NOMO-1 treated with dmso at 0.1 percent for 144 hours (cell line): ENCODE results near the gene METRN.
"Not testable (repeated sequence)": the region's sequence is repeated elsewhere in the genome, so short reads cannot be mapped to it uniquely, and the experiment has no call there.

Experiments used
- DNase-seq: peaks from one replicate; lab custom pipeline; 2025; ENCODE audit not compliant: unreplicated experiment; lab: John Stamatoyannopoulos, UW

Gene METRN

GRCh38 chr16:691242-691641 lies 23.7 kb upstream of the METRN start:
- DNase-seq, result not testable (repeated sequence)

DNA sequence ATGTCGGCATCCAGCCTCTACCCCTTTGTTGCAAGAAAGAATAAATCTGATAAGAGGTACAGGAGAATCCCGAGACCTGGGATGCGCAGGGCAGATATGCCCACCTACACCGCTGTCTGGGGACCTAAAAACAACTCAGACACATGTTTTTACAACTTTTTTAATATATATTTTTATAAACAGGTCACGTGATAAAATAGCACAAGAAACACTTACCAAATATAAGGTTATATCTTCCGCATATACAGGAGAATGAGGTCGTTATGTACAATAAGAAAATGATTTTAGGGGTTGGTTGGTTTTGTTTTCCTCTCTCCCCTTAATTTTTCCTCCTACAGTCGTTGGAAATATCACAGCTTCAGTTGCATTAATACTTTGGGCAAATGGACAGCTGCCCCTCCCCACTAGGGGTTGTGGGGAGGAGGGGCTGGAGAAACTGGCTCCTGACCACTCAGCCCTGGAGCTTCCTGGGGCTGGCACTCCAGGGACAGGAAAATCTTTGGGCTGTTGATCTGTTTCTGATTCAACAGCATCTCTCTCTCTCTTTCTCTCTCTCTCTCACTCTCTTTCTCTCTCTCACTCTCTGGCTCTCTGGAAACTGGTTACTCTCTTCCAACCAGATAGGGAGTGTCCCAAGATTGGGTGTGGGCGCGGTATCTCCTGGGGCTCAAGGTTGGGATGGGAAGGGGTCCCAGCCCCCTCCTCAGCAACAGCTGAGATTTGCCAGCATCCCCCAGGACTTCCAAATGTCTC lies 22.4 kb upstream of the METRN start:
- no peak for DNase-seq

- DNase-seq, result no peak
Observed at GRCh38 chr16:693364-693763, 21.6 kb upstream of the METRN start.

DNA sequence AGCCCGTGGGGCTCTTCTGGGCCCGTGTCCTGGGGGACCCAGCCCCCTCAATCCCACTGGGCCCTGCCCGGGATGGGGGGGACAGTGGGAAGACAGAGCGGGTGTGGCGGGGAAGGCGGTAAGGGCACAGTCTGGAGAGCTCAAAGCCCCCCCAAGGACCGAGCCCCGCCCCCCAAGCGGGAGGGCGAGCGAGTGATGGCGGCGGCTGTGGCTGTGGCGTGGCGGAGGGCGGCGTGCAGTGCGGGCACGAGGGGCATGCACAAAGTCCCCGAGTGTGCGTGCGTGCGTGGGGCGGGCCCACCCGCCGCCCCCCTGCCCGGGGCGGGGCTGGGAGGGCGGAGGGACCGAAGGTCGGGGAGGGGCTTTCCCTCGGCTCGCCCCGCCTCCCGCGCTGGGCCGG lies 21.2 kb upstream of the METRN start:
- no peak for DNase-seq

GRCh38 chr16:694187-694862 lies 20.6 kb upstream of the METRN start:
- no peak for DNase-seq

DNA sequence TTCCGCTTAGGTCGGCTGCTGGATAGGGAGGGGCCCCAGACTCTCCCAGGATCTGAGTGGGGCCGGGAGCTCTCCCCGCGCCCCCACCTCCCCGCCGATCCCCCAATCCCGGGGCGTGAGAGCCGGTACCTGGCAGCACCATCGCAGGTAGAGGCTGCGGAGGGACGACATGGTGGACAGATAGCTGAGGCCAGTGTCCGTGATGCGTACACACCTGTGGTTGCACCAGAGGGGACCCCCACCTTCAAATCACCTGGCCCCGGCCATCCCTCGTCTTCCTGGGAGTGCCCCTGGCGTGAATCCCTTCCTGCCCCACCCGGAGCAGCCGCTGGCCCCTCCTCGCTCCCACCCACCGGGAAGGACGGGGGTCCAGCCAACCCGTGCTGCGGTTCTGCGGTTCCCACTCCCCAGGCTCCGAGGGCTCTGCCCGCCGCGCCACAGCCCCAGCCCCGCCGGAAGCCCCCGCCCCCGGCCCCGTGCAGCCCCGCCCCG lies 20.0 kb upstream of the METRN start:
- DNase-seq, result no peak

DNA sequence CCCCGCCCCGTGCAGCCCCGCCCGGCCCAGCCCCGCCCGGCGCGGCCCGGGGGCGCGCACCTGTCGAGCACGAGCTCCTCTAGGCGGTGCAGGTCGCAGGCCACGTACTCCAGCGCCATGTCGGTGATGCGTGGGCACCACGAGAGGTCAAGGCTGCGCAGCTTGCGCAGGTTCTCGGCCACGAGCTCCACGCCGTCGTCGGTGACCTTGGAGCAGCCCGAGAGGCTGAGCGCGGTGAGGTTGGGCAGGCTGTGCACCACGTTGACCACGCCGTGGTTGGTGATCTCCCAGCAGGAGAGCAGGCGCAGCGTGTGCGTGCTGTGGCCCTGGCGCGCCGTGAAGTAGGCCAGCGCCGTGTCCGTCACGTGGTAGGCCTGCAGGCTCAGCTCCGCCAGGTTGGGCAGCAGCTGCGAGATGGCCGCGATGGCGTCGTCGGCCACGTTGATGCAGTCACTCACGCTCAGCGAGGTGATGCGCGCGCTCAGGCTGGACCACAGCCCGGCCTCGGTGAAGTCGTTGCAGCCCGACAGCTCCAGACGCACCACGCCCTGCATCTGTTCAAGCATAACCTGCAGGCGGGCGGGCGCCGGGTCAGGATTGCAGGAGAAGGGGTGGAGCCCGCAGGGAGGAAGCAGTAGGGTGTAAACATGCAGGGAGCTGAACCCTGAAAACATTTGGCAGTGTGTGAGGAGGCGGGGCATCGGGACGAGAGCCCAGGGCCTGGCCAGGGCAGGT lies 19.4 kb upstream of the METRN start:
- no peak for DNase-seq

GRCh38 chr16:698911-699671 lies 15.8 kb upstream of the METRN start:
- DNase-seq, result no peak

DNA sequence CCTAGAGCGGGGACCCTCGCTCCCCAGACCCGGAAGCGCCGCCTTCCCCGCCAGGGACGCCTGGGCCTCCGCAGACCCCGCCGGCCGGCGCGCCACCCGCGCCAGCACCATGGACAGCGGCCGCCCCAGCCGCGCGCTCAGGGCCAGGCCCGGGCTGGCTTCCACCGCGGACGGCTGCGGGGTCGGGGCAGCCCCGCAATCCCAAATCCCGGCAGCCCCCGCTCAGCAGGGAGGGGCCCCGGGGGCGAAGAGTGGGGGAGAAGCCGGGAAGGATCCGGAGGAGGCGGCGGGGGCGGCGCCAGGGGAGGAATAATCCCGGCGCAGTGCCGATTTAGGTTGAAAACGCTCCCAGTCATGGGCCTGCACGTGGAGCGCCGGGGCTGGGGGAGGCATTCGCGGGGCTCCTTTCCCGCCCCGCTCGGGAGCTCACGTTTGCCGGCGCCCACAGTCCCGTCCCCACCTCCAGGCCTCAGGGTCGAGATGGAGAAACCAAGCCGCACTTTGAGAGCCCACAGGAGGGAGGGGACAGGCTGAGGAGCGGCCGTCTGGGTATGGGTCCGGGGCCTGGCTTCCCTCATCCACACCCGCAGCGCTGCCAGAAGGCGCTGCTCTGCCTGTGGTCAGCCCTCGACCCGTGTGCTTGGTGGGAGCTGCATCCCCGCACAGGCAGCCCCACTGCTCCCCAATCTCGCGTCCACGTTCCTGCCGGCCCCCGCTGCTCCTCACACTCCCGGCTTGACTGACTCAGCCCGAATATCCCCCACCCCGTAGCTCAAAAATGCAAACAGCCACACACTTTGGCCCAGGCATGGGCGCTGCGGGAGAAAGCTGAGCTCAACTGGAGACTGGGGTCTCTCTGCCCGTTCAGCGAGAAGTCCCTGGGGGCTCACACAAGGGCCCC lies 14.0 kb upstream of the METRN start:
- no peak for DNase-seq

DNA sequence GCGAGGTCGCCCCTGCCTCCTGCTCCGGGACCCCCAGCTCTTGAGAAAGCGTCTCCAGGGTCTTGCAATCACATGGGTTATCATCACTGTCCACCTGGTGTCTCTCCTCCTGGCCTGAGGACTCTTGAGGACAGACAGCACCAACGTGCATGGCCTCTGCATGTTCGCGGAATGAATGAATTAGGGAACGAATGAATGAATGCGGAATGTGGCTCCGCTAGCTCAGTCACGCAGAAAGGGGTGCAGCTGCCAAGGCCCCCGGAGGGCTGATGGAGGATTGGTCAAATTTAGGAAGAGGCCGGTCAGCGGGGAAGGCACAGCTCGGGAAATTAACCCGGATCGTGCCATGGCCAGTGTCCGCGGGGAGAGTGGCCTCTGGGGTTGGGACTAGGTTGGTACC lies 12.6 kb upstream of the METRN start:
- DNase-seq, result no peak

- no peak for DNase-seq
Observed at GRCh38 chr16:703406-703805, 11.5 kb upstream of the METRN start.

DNA sequence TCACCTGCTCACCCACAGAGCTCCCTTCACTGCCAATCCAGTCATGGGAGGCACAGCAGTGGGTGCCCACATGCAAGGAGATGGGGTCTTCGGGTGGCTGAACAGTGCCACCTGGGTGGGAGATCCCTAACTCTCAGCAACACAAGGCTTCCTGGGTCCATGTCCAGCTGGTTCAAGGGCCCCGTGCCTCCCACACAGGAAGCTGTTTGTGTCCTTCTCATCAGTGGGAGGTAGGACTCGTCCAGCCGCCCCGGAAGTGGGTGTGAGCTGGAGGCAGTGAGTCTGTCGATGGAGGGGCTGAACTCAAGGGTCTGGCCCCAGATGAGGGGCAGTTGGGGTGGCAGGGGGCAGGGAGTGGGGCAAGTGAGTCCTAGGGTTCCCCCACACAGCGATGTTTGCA lies 10.9 kb upstream of the METRN start:
- DNase-seq, result no peak

DNA sequence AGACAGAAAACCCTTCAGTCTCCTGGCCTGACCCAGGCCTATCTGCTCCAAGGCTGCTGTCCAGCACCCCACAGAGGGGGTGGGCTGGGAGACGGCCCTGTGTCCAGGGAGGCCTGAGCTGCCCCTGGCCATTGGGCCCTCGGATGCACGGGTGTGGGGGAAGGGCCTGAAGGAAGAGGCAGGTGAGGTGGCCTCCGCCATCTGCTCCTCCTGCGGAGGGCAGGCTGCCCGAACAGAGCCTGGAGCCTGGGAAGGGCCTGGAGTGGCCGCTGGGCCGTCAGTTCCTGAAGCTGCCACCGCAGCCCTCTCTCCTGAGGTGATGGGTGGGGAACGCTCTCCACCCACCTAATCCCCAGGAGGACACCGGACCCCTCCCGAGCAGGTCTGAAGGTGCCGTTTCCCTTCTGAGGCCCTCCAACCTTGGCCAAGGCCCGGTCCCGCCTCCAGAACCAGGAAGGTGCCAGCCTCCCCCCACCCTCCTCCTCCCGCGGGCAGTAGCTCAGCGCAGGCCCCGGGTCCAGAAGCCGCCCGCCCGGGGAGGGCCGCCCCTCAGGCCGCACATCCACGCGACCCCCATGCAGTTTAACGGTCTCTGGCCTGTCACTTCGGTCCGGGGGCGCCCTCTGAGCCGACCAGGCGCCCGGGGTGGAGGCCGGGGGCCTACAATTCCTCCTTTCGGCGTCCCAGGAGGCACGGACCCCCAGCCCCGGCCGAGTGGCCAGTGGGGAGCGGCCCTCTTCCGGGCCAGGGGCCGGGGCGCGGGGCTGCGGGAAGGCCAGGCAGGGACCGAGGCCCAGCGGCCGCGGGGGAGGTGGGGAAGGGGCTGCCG lies 10.2 kb upstream of the METRN start:
- no peak for DNase-seq

DNA sequence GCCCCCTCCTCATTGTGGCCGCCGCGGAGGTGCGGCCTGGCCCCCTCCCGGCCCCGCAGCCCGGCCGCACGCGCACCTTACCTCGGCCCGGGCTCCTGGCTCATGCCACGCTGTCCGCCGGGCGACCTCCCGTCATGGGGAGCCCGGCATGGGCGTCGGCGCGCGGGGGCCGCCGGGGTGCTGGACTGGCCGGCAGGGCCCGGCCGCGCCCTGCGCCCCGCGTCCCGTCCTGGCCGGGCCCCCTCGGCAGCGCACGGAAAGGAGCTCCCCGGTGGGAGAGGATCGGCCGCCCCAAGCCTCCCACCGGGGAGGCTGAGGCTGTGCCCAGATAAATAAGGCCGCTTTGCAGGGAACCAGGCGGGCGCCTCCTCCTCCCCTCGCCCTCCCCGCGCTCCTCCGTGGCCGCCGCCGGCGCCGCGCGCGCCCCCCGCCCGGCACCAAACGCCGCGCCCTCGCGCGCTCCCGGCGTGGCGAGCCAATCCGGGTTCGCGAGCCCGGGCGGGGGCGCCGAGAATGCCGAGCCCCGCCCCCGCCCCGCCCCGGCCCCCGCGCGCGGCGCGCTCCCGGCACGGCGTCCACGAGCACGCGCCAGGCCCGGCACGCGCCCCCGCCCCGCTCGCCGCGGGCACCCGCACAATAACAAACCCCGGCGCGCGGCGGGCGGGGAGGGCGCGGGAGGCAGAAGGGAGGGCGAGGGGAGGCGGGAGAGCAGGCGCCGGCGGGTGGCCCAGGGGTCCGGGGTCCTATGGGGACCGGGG lies 9.3 kb upstream of the METRN start, which contains the start of gene FBXL16:
Gene FBXL16 (minus strand): TSS at position 371 of the 758 bp plus-strand sequence. CDS start 8,396 bp downstream, outside the sequence.
- no peak for DNase-seq

GRCh38 chr16:706189-707061 lies 8.5 kb upstream of the METRN start:
- DNase-seq, result no peak

GRCh38 chr16:707062-707538 lies 7.8 kb upstream of the METRN start:
- DNase-seq, result no peak

GRCh38 chr16:708019-708418 lies 6.9 kb upstream of the METRN start:
- DNase-seq, result no peak
